BJ (cell line): Measurements from ENCODE around the gene PACRG. TPM values are rescaled to one million over a fixed set of nuclear protein-coding genes. Genes with fewer than 3 reads are reported as not detected.

ENCODE experiments used
- CTCF ChIA-PET: fragments of 350-600 bp; formaldehyde crosslinking; extraction: SDS; loops from one replicate; lab custom pipeline; 2021; ENCODE audit warnings: antibody characterized with exemption, inconsistent platforms; lab: Yijun Ruan, JAX
- POLR2A ChIA-PET: fragments of 300-600 bp; sonication (Branson Sonifier 250); formaldehyde crosslinking; extraction: SDS; loops from one replicate; lab custom pipeline; 2021; ENCODE audit warnings: antibody characterized with exemption; lab: Charles Lee
- DNase-seq: peaks from one replicate; pipeline ENCODE4 v3.0.0-alpha.2; 2011; ENCODE audit warnings: low read depth
- H3K27me3 ChIP-seq: 2 replicates; pipeline ENCODE4 v1.6.0; 2011; ENCODE audit warnings: low read length; ENCODE audit not compliant: control insufficient read depth, insufficient read depth
- H3K36me3 ChIP-seq: 2 replicates; pipeline ENCODE4 v1.5.1; 2011; ENCODE audit warnings: low read length; ENCODE audit not compliant: control insufficient read depth, insufficient read depth
- H3K4me3 ChIP-seq: 2 replicates; pipeline ENCODE4 v1.5.1; 2011; ENCODE audit warnings: low read depth, mild to moderate bottlenecking, control low read depth, low read length
- polyA plus RNA-seq: library from polyadenylated mRNA; depleted of rRNA; stranded (reverse); fragments of >200 nt; gene quantifications from 2 replicates; pipeline ENCODE4 v1.2.3, GENCODE V29; 2011
- TF ChIP-seq, protein P1 (sequence below): IDR thresholded peaks from 2 replicates; pipeline ENCODE4 v1.5.1; 2011; ENCODE audit warnings: low read depth, mild to moderate bottlenecking, control low read depth, inconsistent platforms, low read length, moderate library complexity; ENCODE audit not compliant: insufficient read depth

The PACRG gene
- polyA plus RNA-seq, 1 experiment = 0.20 TPM

DNA sequence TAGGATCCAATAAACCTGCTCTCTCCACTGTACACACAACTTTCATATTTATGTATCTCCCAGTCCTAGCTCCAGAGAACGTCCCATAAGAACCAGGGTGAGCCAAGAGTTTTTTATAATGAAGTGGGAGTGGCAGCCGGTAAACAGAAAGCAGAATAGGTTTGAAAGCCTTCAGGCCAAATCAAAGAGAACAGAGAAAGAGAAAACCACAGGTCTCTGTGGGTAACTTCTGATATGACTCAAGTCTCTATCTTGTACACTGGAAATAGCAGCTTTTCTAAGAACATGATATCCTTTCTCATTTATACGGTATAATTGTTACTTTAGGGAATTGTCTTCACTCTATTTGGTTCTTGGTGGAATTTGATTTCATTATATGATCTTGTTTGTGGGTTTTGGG lies 273.6 kb downstream of the PACRG start:
- POLR2A ChIA-PET = no interaction called here
- TF ChIP-seq, protein P1, sequence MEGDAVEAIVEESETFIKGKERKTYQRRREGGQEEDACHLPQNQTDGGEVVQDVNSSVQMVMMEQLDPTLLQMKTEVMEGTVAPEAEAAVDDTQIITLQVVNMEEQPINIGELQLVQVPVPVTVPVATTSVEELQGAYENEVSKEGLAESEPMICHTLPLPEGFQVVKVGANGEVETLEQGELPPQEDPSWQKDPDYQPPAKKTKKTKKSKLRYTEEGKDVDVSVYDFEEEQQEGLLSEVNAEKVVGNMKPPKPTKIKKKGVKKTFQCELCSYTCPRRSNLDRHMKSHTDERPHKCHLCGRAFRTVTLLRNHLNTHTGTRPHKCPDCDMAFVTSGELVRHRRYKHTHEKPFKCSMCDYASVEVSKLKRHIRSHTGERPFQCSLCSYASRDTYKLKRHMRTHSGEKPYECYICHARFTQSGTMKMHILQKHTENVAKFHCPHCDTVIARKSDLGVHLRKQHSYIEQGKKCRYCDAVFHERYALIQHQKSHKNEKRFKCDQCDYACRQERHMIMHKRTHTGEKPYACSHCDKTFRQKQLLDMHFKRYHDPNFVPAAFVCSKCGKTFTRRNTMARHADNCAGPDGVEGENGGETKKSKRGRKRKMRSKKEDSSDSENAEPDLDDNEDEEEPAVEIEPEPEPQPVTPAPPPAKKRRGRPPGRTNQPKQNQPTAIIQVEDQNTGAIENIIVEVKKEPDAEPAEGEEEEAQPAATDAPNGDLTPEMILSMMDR = no peak
- H3K36me3 ChIP-seq = no peaks in the 10 kb centered on the region
- CTCF ChIA-PET = no interaction called here
- no peaks in the 10 kb centered on the region for H3K27me3 ChIP-seq
- H3K4me3 ChIP-seq = no peak overlapping the region
- DNase-seq = no peak

DNA sequence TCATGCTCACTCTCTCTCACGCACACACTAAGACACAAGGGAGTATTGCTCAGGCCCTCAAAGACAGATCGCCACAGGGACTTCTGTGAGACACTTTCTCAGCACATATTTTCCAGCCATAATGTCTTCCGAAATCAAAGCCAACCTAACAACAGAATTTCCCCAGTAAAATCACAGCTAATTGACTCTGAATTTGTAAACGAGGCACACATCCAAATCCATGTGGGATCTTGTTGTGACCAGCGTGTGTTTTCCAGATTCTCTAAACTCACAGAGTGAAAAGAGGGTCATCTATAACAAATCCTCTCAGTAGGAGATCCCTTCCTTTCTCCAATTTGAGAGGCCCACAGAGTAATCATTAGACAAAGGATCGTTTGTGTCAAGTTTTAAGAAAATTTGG lies 280.4 kb downstream of the PACRG start:
- Histone ChIP-seq H3K36me3 (no peaks in the 10 kb centered on the region), H3K27me3 (no peaks in the 10 kb centered on the region), H3K4me3 (no peak overlapping the region)
- TF ChIP-seq, protein P1 = no peak
- ChIA-PET POLR2A (no interaction called here), CTCF (no interaction called here)
- no peak for DNase-seq

DNA sequence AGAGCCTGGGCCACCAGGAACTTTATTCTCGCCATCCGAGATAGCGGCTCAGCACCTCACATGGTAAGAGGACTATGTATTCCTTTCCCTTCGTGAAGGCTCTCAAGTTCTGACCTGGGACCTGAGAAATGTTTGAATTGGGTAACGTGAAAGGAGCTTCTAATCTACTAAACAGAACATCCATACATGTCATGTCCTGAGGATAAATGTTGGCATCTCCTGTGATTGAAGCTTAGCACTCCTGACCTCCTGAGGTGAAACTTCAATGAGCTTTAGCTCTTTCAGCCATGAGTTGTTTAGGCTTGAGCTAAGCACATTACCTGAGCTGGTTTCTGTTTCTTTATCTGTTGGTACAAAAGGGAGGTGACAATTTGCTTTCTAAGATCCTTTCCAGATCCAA lies 280.9 kb downstream of the PACRG start:
- CTCF ChIA-PET = interaction anchor here (1.1 kb wide), 1 partner anchor 57 kb away, joined by 3 read pairs; no protein-coding TSS in a partner anchor
- TF ChIP-seq, protein P1 = no peak
- POLR2A ChIA-PET = no interaction called here
- Histone ChIP-seq H3K36me3 (no peaks in the 10 kb centered on the region), H3K27me3 (no peaks in the 10 kb centered on the region), H3K4me3 (no peak overlapping the region)
- DNase-seq = no peak

DNA sequence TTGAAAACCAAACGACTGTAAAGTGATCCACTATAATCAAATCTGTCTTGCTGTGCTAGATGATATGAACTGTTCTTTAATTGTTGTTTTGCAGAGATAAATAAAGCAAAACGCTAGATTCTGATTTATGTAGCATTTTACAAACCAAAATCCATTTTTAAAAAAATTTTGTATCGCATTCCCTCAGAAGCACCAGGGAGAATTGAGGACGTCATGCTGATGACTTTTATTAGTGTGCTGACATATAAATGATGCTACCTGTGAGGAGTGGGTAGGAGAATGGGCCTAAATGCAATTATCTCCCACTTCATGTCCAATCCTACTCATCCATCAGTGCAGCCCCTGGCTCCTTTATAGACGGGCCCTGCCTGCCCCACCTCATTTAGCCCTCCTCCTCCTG lies 282.4 kb downstream of the PACRG start:
- POLR2A ChIA-PET = no interaction called here
- no peaks in the 10 kb centered on the region for H3K27me3 ChIP-seq
- no peak for DNase-seq

DNA sequence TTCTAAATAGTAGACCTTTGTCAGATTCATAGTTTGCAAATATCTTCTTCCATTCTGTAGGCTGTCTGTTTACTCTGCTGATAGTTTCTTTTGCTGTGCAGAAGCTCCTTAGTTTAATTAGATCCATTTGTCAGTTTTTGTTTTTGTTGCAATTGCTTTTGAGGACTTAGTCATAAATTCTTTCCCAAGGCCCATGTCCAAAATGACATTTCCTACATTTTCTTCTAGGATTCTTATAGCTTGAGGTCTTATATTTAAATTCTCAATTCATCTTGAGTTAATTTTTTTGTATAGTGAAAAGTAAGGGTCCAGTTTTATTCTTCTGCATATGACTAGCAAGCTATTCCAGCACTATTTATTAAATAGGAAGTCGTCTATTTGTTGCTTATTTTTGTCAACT lies 287.0 kb downstream of the PACRG start:
- CTCF ChIA-PET = no interaction called here
- DNase-seq = no peak
- no peaks in the 10 kb centered on the region for H3K36me3 ChIP-seq
- POLR2A ChIA-PET = no interaction called here
- no peak overlapping the region for H3K4me3 ChIP-seq
- TF ChIP-seq, protein P1 = no peak
- no peaks in the 10 kb centered on the region for H3K27me3 ChIP-seq

More for the DNA sequence above, 282.4 kb downstream of the PACRG start:
- TF ChIP-seq, protein P1 = no peak
- H3K4me3 ChIP-seq = no peak overlapping the region
- CTCF ChIA-PET = no interaction called here
- H3K36me3 ChIP-seq = no peaks in the 10 kb centered on the region
